ENCODE data around the gene NOC2L. TPM values are rescaled to one million over a fixed set of nuclear protein-coding genes. Genes with fewer than 3 reads are reported as not detected.

NOC2L gene
- total RNA-seq, 1 experiment from 2014 or later: 130 TPM

- no peak within 1 kb of the TSS for H3K18ac ChIP-seq (ENCODE audit: insufficient read length, low read depth, low read length)
- H3K23ac ChIP-seq (ENCODE audit: insufficient read length, low read depth, low read length): no peak within 1 kb of the TSS
- Mint-ChIP-seq H3K4me1 (peaks cover 7 to 11% of the 10 kb centered on the region in 2 experiments), H3K36me3 (ENCODE audit: insufficient read depth in 1 of 3, low read depth in 3 of 3) (peaks cover 6 to 47% (median 38%) of the 10 kb centered on the region in 3 experiments; a peak in 6 of 7 replicates), H3K4me3 (peak within 1 kb of the TSS; percentile 58 to 94), H3K9me3 (no peaks in the 10 kb centered on the region; a peak in 1 of 5 replicates), H3K27me3 (ENCODE audit: low read depth) (peaks cover 19% of the 10 kb centered on the region), H3K27ac (no peak within 1 kb of the TSS; a peak in 1 of 7 replicates)
- no peak within 1 kb of the TSS for H2BK5ac ChIP-seq (ENCODE audit: insufficient read length, low read length)
- H3K79me1 ChIP-seq (ENCODE audit: insufficient read depth, low read depth, low read length, poor library complexity, severe bottlenecking): peaks cover 4% of the 10 kb centered on the region
- peaks cover 4% of the 10 kb centered on the region; the same call in 1 of the 2 replicates for H3K27me3 ChIP-seq (ENCODE audit: insufficient read depth, low read length)
- H2AK5ac ChIP-seq (ENCODE audit: insufficient read length, low read length): no peak within 1 kb of the TSS
- no peak within 1 kb of the TSS for H2BK120ac ChIP-seq (ENCODE audit: low read depth, low read length, poor library complexity, severe bottlenecking)
- H3K23me2 ChIP-seq (ENCODE audit: insufficient read length, low read depth, low read length, poor library complexity, severe bottlenecking): peaks cover 3% of the 10 kb centered on the region
- no peaks in the 10 kb centered on the region for H3K9me3 ChIP-seq (ENCODE audit: control insufficient read depth, low read depth, low read length)
- H2BK12ac ChIP-seq (ENCODE audit: insufficient read length, low read depth, low read length): no peak within 1 kb of the TSS
- peaks cover 5% of the 10 kb centered on the region; the same call in 1 of the 2 replicates for H3K79me2 ChIP-seq (ENCODE audit: insufficient read depth, low read length)
- no peak within 1 kb of the TSS for H3K4ac ChIP-seq (ENCODE audit: low read depth, low read length)
- no peak within 1 kb of the TSS for H2BK15ac ChIP-seq (ENCODE audit: low read depth, low read length)
- no peak within 1 kb of the TSS for H4K5ac ChIP-seq (ENCODE audit: insufficient read length, low read depth, low read length)
- no peak within 1 kb of the TSS for H4K8ac ChIP-seq (replicated peaks; ENCODE audit: insufficient read length, low read depth, low read length)
- no peak within 1 kb of the TSS for H3K27ac ChIP-seq (ENCODE audit: insufficient read length, low read depth, low read length)
- H3T11ph ChIP-seq (ENCODE audit: low read length): no peak within 1 kb of the TSS
- no peaks in the 10 kb centered on the region for H3K4me1 ChIP-seq (ENCODE audit: insufficient read depth, low read length)
- no CpG with 5 or more reads among the region's 109 CpGs for WGBS (ENCODE audit: extremely low coverage, insufficient read length, low lambda C conversion rate)
- no peak within 1 kb of the TSS for H2BK20ac ChIP-seq (ENCODE audit: low read depth, low read length, poor library complexity, severe bottlenecking)
- peak within 1 kb of the TSS; percentile 8 for H3K4me2 ChIP-seq (ENCODE audit: insufficient read depth, insufficient read length, low read length)
- H4K20me1 ChIP-seq (ENCODE audit: control insufficient read depth, insufficient read depth, insufficient read length): no peaks in the 10 kb centered on the region
- H2AFZ ChIP-seq (ENCODE audit: low read length): no peak within 1 kb of the TSS
- no peak within 1 kb of the TSS for H4K91ac ChIP-seq (ENCODE audit: insufficient read length, low read depth, low read length)
- H3K56ac ChIP-seq (ENCODE audit: insufficient read length, low read depth, low read length): no peak within 1 kb of the TSS
- DNase-seq: peak; percentile 82
- H3K9ac ChIP-seq (ENCODE audit: extremely low read depth, insufficient read length, low read length): no peak within 1 kb of the TSS
- H3K14ac ChIP-seq (ENCODE audit: insufficient read depth, low read length): no peak within 1 kb of the TSS; the same call in 1 of the 2 replicates
- TF ChIP-seq CTCF (conservative IDR thresholded peaks at IDR 0.05): no peak
Measured at GRCh38 chr1:960363-961131, 1.5 kb upstream of the NOC2L start, which contains the start of gene KLHL17. Gene KLHL17 (plus strand): TSS chr1:960584. CDS start chr1:960694, 110 bp downstream.

Measured in H9 (cell line).